Body of pancreas (tissue), 4 donors: Measurements from ENCODE around the gene ANKRD6.

Experiments used
- POLR2A ChIP-seq, 3 donors: fragments of 450-650 bp; IDR thresholded peaks; one replicate each; pipeline ENCODE4 v1.6.1; 2016; ENCODE audit warnings: antibody characterized with exemption in 3 of 3, mild to moderate bottlenecking in 2 of 3
- TF ChIP-seq, protein P1 (sequence below), 7 experiments: fragments of 450-650 bp in 4 of 7; fragments of 200-600 bp in 3 of 7; sonication (generic) in 3 of 7; IDR thresholded peaks; one replicate each; pipeline ENCODE4 v1.5.1; 2016 to 2019; ENCODE audit warnings: antibody characterized with exemption in 7 of 7

DNA sequence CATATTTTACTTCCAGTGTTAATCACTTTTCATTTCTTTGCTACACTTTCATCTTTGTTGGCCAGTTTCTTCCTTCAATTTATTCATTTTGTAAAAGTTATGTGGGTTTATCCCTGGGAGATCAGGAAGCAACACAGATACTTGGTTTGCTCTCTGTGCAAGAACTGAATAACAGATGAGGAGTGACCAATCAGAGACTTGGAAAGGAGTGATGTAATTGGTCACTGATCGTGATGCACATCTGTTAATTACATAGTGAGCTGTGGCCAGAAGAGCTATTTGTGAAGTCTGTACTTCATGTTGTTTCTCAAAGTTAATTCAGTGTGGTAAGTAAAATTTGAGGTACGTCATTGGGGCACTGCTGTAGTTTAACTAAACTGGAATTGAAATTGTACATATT lies 21.3 kb downstream of the ANKRD6 start:
- TF ChIP-seq, protein P1, sequence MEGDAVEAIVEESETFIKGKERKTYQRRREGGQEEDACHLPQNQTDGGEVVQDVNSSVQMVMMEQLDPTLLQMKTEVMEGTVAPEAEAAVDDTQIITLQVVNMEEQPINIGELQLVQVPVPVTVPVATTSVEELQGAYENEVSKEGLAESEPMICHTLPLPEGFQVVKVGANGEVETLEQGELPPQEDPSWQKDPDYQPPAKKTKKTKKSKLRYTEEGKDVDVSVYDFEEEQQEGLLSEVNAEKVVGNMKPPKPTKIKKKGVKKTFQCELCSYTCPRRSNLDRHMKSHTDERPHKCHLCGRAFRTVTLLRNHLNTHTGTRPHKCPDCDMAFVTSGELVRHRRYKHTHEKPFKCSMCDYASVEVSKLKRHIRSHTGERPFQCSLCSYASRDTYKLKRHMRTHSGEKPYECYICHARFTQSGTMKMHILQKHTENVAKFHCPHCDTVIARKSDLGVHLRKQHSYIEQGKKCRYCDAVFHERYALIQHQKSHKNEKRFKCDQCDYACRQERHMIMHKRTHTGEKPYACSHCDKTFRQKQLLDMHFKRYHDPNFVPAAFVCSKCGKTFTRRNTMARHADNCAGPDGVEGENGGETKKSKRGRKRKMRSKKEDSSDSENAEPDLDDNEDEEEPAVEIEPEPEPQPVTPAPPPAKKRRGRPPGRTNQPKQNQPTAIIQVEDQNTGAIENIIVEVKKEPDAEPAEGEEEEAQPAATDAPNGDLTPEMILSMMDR (IDR thresholded peaks at IDR 0.05) = no peak
- TF ChIP-seq POLR2A (IDR thresholded peaks at IDR 0.05) = no peak
